Stomach (tissue), 9 donors: ENCODE data around the gene C3orf70. TPM values are rescaled to one million over a fixed set of nuclear protein-coding genes. Genes with fewer than 3 reads are reported as not detected.

ENCODE experiments used
- DNase-seq, 2 donors: peaks; one replicate each; pipeline versions ENCODE4 v3.0.0 to v3.0.0-alpha.2; 2013 to 2019
- H3K27ac ChIP-seq, 5 donors: fragments of 200-600 bp in 4 of 5; sonication (generic) in 4 of 5; one replicate each; pipeline ENCODE4 v1.5.1; 2013 to 2019; ENCODE audit warnings: mild to moderate bottlenecking in 1 of 5, moderate library complexity in 1 of 5
- H3K27me3 ChIP-seq, 3 donors: fragments of 200-600 bp; sonication (generic); one replicate each; pipeline ENCODE4 v1.5.1; 2017 to 2019; ENCODE audit warnings: mixed run types in 1 of 3
- H3K36me3 ChIP-seq, 4 donors: fragments of 200-600 bp; sonication (generic); 1 replicate in 3 of 4; 2 replicates in 1 of 4; pipeline ENCODE4 v1.5.1; 2016 to 2019
- H3K4me1 ChIP-seq, 4 donors: fragments of 200-600 bp; sonication (generic); one replicate each; pipeline ENCODE4 v1.5.1; 2016 to 2019
- H3K4me3 ChIP-seq, 4 donors: fragments of 200-600 bp; sonication (generic) in 3 of 4; one replicate each; pipeline ENCODE4 v1.5.1; 2016 to 2019; ENCODE audit warnings: mild to moderate bottlenecking in 1 of 4
- H3K9me3 ChIP-seq, 4 donors: fragments of 200-600 bp; sonication (generic); one replicate each; pipeline ENCODE4 v1.5.1; 2016 to 2019
- CTCF ChIP-seq, 7 experiments: fragments of 450-650 bp in 4 of 7; fragments of 200-600 bp in 3 of 7; sonication (generic) in 3 of 7; IDR thresholded peaks; one replicate each; pipeline ENCODE4 v1.5.1; 2016 to 2019; ENCODE audit warnings: antibody characterized with exemption in 7 of 7, control low read depth in 2 of 7, mild to moderate bottlenecking in 1 of 7
- EP300 ChIP-seq: sonication (generic); formaldehyde crosslinking; IDR thresholded peaks from one replicate; pipeline ENCODE4 v1.6.1; 2017; ENCODE audit warnings: antibody characterized with exemption
- POLR2A ChIP-seq, 4 donors: fragments of 450-650 bp; IDR thresholded peaks; one replicate each; pipeline ENCODE4 v1.6.1; 2016; ENCODE audit warnings: antibody characterized with exemption in 4 of 4, control low read depth in 2 of 4, mild to moderate bottlenecking in 1 of 4, moderate library complexity in 1 of 4
- POLR2AphosphoS5 ChIP-seq, 3 donors: sonication (generic); formaldehyde crosslinking; IDR thresholded peaks; one replicate each; pipeline ENCODE4 v1.6.1; 2016; ENCODE audit warnings: antibody characterized with exemption in 3 of 3
- WGBS, 5 donors: extraction: QIAGEN DNeasy Blood & Tissue Kit in 3 of 5; methylation state at CpG; one replicate each; pipeline versions ENCODE4 v1.1.5 to v1.1.7; 2013 to 2018; 5-methylcytosine and 5-hydroxymethylcytosine counted together
- intact Hi-C: fragments of 100-400 bp; cut with DNase I; formaldehyde crosslinking; loops from one replicate; pipeline ENCODE4 v1.15.1; 2023; ENCODE audit warnings: low total_unique reads
- polyA plus RNA-seq, 3 donors: library from polyadenylated mRNA; stranded (reverse); fragments of 200-250 nt; gene quantifications; one replicate each; pipeline ENCODE4 v1.2.3, GENCODE V29; 2013
- total RNA-seq, 5 donors: library from RNA; depleted of rRNA; stranded (reverse); fragments of >200 nt; gene quantifications; one replicate each; pipeline versions ENCODE4 v1.1.0 to v1.2.3, GENCODE V29; 2014 to 2016
- donor health status: healthy with polysubstance abuse.
- donor health status: Bipolar disorder and iron deficiency.
- donor health status: healthy.

Gene C3orf70
- total and polyA plus RNA-seq, 8 donors, result 0.92 to 33.5 (median 6.6) TPM

DNA sequence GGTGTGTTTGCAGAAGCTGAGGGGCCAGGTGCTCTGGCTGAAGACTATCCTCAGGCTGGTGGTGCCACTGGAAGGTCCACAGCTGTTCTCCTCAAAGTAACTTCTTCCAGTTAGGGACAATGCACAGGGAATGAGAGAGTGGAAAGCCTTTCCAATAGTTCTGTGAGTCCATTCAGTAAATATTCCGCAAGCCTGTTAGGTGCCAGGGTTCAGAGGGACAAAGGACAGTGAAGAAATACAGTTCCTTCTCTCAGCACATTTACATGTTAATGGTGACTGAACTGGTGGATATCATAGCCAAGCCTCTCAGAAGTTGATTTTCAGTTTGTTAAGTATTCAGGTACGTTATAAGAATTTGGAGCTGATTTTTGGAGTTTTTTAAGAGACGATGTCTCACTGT is 122.5 kb downstream of the C3orf70 start:
- Histone ChIP-seq H3K4me3 (no peak overlapping the region), H3K36me3 (peaks cover 0 to 71% (median 50%) of the 10 kb centered on the region in 4 donors), H3K9me3 (no peaks in the 10 kb centered on the region), H3K27ac (no peak overlapping the region), H3K27me3 (no peaks in the 10 kb centered on the region), H3K4me1 (no peaks in the 10 kb centered on the region)
- TF ChIP-seq EP300, result no peak
- TF ChIP-seq POLR2A (IDR thresholded peaks at IDR 0.05), result no peak
- TF ChIP-seq CTCF (IDR thresholded peaks at IDR 0.05), result no peak
- TF ChIP-seq POLR2AphosphoS5 (IDR thresholded peaks at IDR 0.05), result no peak
- no peak for DNase-seq
- intact Hi-C loops, result no loop called here
- WGBS, 5 donors, result 93 to 100% (median 98%) methylated on average over 3 of the region's 3 CpGs

GRCh38 chr3:185029086-185029485 is 123.8 kb downstream of the C3orf70 start:
- TF ChIP-seq EP300, result no peak
- TF ChIP-seq CTCF (IDR thresholded peaks at IDR 0.05), result no peak
- TF ChIP-seq POLR2AphosphoS5 (IDR thresholded peaks at IDR 0.05), result no peak
- no peak for TF ChIP-seq POLR2A (IDR thresholded peaks at IDR 0.05)
- H3K27me3 ChIP-seq, result no peaks in the 10 kb centered on the region
- intact Hi-C loops, result no loop called here
- no peak overlapping the region for H3K4me3 ChIP-seq
- 72 to 100% (median 89%) methylated on average over 1 of the region's 1 CpG for WGBS, 5 donors
- H3K9me3 ChIP-seq, result no peaks in the 10 kb centered on the region
- peaks cover 0 to 82% (median 61%) of the 10 kb centered on the region in 4 donors for H3K36me3 ChIP-seq
- H3K27ac ChIP-seq, result no peak overlapping the region
- no peaks in the 10 kb centered on the region for H3K4me1 ChIP-seq
- no peak for DNase-seq

- no peaks in the 10 kb centered on the region for H3K27me3 ChIP-seq
- no peaks in the 10 kb centered on the region for H3K4me1 ChIP-seq
- 93 to 98% (median 94%) methylated on average over 3 of the region's 3 CpGs for WGBS, 5 donors
- TF ChIP-seq POLR2A (IDR thresholded peaks at IDR 0.05), result no peak
- TF ChIP-seq CTCF (IDR thresholded peaks at IDR 0.05), result no peak
- no peak for TF ChIP-seq EP300
- TF ChIP-seq POLR2AphosphoS5 (IDR thresholded peaks at IDR 0.05), result no peak
- intact Hi-C loops, result no loop called here
- H3K27ac ChIP-seq, result no peak overlapping the region
- H3K9me3 ChIP-seq, result no peaks in the 10 kb centered on the region
- DNase-seq, result no peak
- H3K36me3 ChIP-seq, result peaks cover 0 to 73% (median 55%) of the 10 kb centered on the region in 4 donors
- H3K4me3 ChIP-seq, result no peak overlapping the region
Measured at GRCh38 chr3:185028121-185028520, 124.7 kb downstream of the C3orf70 start.

Other genes starting within 250 kb of the C3orf70 start
- gene EHHADH, start 101.0 kb upstream of the C3orf70 start, total RNA-seq, result 10 to 100 TPM in 2 of 5 donors, 1 to 10 TPM in 2, under 1 TPM in 1; 0.58 to 18.3 (median 8.8) TPM
- gene EHHADH, start 101.0 kb upstream of the C3orf70 start, polyA plus RNA-seq, result 1 to 10 TPM; 4.0 to 7.2 (median 6.5) TPM
- 100 to 1,000 TPM in 1 of 5 donors, 10 to 100 TPM in 4; 11.7 to 315 (median 28.7) TPM for gene MAP3K13, start 210.1 kb upstream of the C3orf70 start, total RNA-seq
- gene MAP3K13, start 210.1 kb upstream of the C3orf70 start, polyA plus RNA-seq, result 10 to 100 TPM; 22.8 to 43.5 (median 33.3) TPM